HTERT RPE-1 (cell line): ENCODE measurements around the gene RGS6.

Experiments used
- in situ Hi-C: fragments of 300-500 bp; cut with MboI; formaldehyde crosslinking; loops from 4 replicates; pipeline ENCODE4 v1.14.3; 2020; ENCODE audit warnings: low sequenced_read_pairs

Gene RGS6

GRCh38 chr14:72303930-72304329 is 371.7 kb downstream of the RGS6 start:
- in situ Hi-C loops = no loop called here

GRCh38 chr14:72305561-72305960 is 373.3 kb downstream of the RGS6 start:
- in situ Hi-C loops = no loop called here

- in situ Hi-C loops = no loop called here
Measured at GRCh38 chr14:72308967-72309485, 376.8 kb downstream of the RGS6 start.

GRCh38 chr14:72311116-72311515 is 378.9 kb downstream of the RGS6 start:
- in situ Hi-C loops = no loop called here

GRCh38 chr14:72311516-72311915 is 379.3 kb downstream of the RGS6 start:
- in situ Hi-C loops = no loop called here

GRCh38 chr14:72314808-72315435 is 382.7 kb downstream of the RGS6 start:
- in situ Hi-C loops = no loop called here

GRCh38 chr14:72315714-72316113 is 383.5 kb downstream of the RGS6 start:
- in situ Hi-C loops = no loop called here

- in situ Hi-C loops = no loop called here
Measured at GRCh38 chr14:72318648-72319047, 386.4 kb downstream of the RGS6 start.

GRCh38 chr14:72332046-72332445 is 399.8 kb downstream of the RGS6 start:
- in situ Hi-C loops = no loop called here

- in situ Hi-C loops = no loop called here
Measured at GRCh38 chr14:72332871-72333270, 400.6 kb downstream of the RGS6 start.

- in situ Hi-C loops = no loop called here
Measured at GRCh38 chr14:72333357-72333756, 401.1 kb downstream of the RGS6 start.

GRCh38 chr14:72336311-72336980 is 404.2 kb downstream of the RGS6 start:
- in situ Hi-C loops = no loop called here

GRCh38 chr14:72341237-72341636 is 409.0 kb downstream of the RGS6 start:
- in situ Hi-C loops = no loop called here

- in situ Hi-C loops = no loop called here
Measured at GRCh38 chr14:72341686-72342085, 409.5 kb downstream of the RGS6 start.

GRCh38 chr14:72347118-72347517 is 414.9 kb downstream of the RGS6 start:
- in situ Hi-C loops = no loop called here

GRCh38 chr14:72350215-72350614 is 418.0 kb downstream of the RGS6 start:
- in situ Hi-C loops = no loop called here

GRCh38 chr14:72352012-72352411 is 419.8 kb downstream of the RGS6 start:
- in situ Hi-C loops = no loop called here

GRCh38 chr14:72366619-72367018 is 434.4 kb downstream of the RGS6 start:
- in situ Hi-C loops = no loop called here

- in situ Hi-C loops = no loop called here
Measured at GRCh38 chr14:72369106-72369505, 436.9 kb downstream of the RGS6 start.

GRCh38 chr14:72377016-72377415 is 444.8 kb downstream of the RGS6 start:
- in situ Hi-C loops = no loop called here

GRCh38 chr14:72380456-72380855 is 448.2 kb downstream of the RGS6 start:
- in situ Hi-C loops = no loop called here

GRCh38 chr14:72383865-72384264 is 451.6 kb downstream of the RGS6 start:
- in situ Hi-C loops = no loop called here

GRCh38 chr14:72387726-72388125 is 455.5 kb downstream of the RGS6 start:
- in situ Hi-C loops = no loop called here
